Natural killer cell (primary cell): ENCODE data around the gene ALOX5. TPM values are rescaled to one million over a fixed set of nuclear protein-coding genes. Genes with fewer than 3 reads are reported as not detected.

Source experiments
- ATAC-seq, 3 donors: fragments of 150-1000 bp in 2 of 3; fragments of 200-7000 bp in 1 of 3; cut with Tn5 transposase; 1 replicate in 1 of 3; 2 replicates in 2 of 3; pipeline ENCODE4 v1.10.0; 2021; ENCODE audit warnings: mild to moderate bottlenecking in 2 of 3, moderate library complexity in 2 of 3
- DNase-seq, 2 donors: peaks; one replicate each; pipeline versions ENCODE4 v3.0.0 to v3.0.0-alpha.2; 2013 to 2021; ENCODE audit warnings: mixed read lengths in 1 of 2
- H3K27ac ChIP-seq: one replicate; pipeline ENCODE4 v1.5.1; 2013; ENCODE audit warnings: mild to moderate bottlenecking, low read length
- H3K27me3 ChIP-seq: one replicate; pipeline ENCODE4 v1.6.1; 2013; ENCODE audit warnings: low read length; ENCODE audit not compliant: control insufficient read depth, insufficient read depth
- H3K36me3 ChIP-seq: one replicate; pipeline ENCODE4 v1.6.1; 2013; ENCODE audit warnings: low read length; ENCODE audit not compliant: control insufficient read depth, insufficient read depth
- H3K4me1 ChIP-seq: one replicate; pipeline ENCODE4 v1.6.1; 2013; ENCODE audit warnings: low read length; ENCODE audit not compliant: control insufficient read depth, insufficient read depth
- H3K4me3 ChIP-seq: one replicate; pipeline ENCODE4 v1.5.1; 2013; ENCODE audit warnings: low read length
- H3K9me3 ChIP-seq: one replicate; pipeline ENCODE4 v1.6.1; 2013; ENCODE audit warnings: low read length; ENCODE audit not compliant: control insufficient read depth, insufficient read depth
- H3K27ac Mint-ChIP-seq, 2 donors: one replicate each; pipeline ENCODE4 v1.8.0; 2022; ENCODE audit warnings: mild to moderate bottlenecking in 2 of 2, mixed read lengths in 2 of 2, moderate library complexity in 1 of 2
- H3K27me3 Mint-ChIP-seq, 2 donors: one replicate each; pipeline ENCODE4 v1.8.0; 2022; ENCODE audit warnings: low read depth in 2 of 2, mixed read lengths in 2 of 2
- H3K36me3 Mint-ChIP-seq: one replicate; pipeline ENCODE4 v1.8.0; 2022; ENCODE audit warnings: mixed read lengths
- H3K4me1 Mint-ChIP-seq, 2 donors: one replicate each; pipeline ENCODE4 v1.8.0; 2022; ENCODE audit warnings: mixed read lengths in 2 of 2
- H3K4me3 Mint-ChIP-seq: one replicate; pipeline ENCODE4 v1.8.0; 2022; ENCODE audit warnings: mild to moderate bottlenecking, moderate library complexity, mixed read lengths
- H3K9me3 Mint-ChIP-seq, 2 donors: one replicate each; pipeline ENCODE4 v1.8.0; 2022; ENCODE audit warnings: mixed read lengths in 2 of 2
- CTCF ChIP-seq: fragments of 200-600 bp; IDR thresholded peaks from one replicate; pipeline ENCODE4 v1.8.0; 2022; ENCODE audit warnings: antibody characterized with exemption
- WGBS: methylation state at CpG from one replicate; pipeline ENCODE4 v1.1.7; 2013; ENCODE audit warnings: missing lambda C conversion rate; ENCODE audit not compliant: insufficient coverage; 5-methylcytosine and 5-hydroxymethylcytosine counted together
- intact Hi-C: fragments of 100-400 bp; cut with micrococcal nuclease; formaldehyde crosslinking; loops from one replicate; pipeline ENCODE4 v1.14.2; 2022
- total RNA-seq, 4 donors: library from RNA; stranded (reverse); fragments of 120-200 nt in 1 of 4; gene quantifications; one replicate each; pipeline versions ENCODE4 v1.2.3 to v1.2.4, GENCODE V29; 2013 to 2022

ALOX5 gene
- total RNA-seq, 3 donors from 2014 or later (not counting 1 experiment from before 2014, with no cell fraction given), result 8.6 to 93.5 (median 12.4) TPM

- Histone ChIP-seq H3K27me3 (no peaks in the 10 kb centered on the region), H3K4me1 (no peaks in the 10 kb centered on the region), H3K27ac (no peak overlapping the region), H3K9me3 (no peaks in the 10 kb centered on the region), H3K4me3 (no peak overlapping the region), H3K36me3 (peaks cover 10% of the 10 kb centered on the region)
- no peak for TF ChIP-seq CTCF
- H3K4me3 Mint-ChIP-seq, result no peak overlapping the region
- H3K27ac Mint-ChIP-seq, result no peak overlapping the region
- DNase-seq, result no peak
- H3K27me3 Mint-ChIP-seq, result no peaks in the 10 kb centered on the region
- ATAC-seq, result no peak
- H3K4me1 Mint-ChIP-seq, result peaks cover 24 to 38% of the 10 kb centered on the region in 2 donors
- H3K9me3 Mint-ChIP-seq, result peaks cover 4 to 7% of the 10 kb centered on the region in 2 donors
- intact Hi-C loops, result no loop called here
- WGBS, result 83% methylated on average over 7 of the region's 7 CpGs
- H3K36me3 Mint-ChIP-seq, result peaks cover 11% of the 10 kb centered on the region
Observed at GRCh38 chr10:45491061-45491460, 117.0 kb downstream of the ALOX5 start.

Other genes starting within 250 kb of the ALOX5 start
- not detected for gene OR13A1, start 58.6 kb upstream of the ALOX5 start, total RNA-seq